RWPE2 (cell line): ENCODE results near the gene MAP3K6.

ENCODE experiments used
- ATAC-seq: fragments of 200-7000 bp; cut with Tn5 transposase; 3 replicates; pipeline ENCODE4 v1.9.1; 2021; ENCODE audit warnings: low read depth
- DNase-seq: peaks from one replicate; pipeline ENCODE4 v3.0.0-alpha.2; 2020; ENCODE audit warnings: low spot score
- H3K27ac ChIP-seq: fragments of 450-650 bp; 2 replicates; pipeline ENCODE4 v1.5.1; 2017; ENCODE audit warnings: mild to moderate bottlenecking; ENCODE audit not compliant: poor library complexity, severe bottlenecking
- H3K27me3 ChIP-seq: fragments of 250-450 bp; sonication (Bioruptor Pico); 2 replicates; pipeline ENCODE4 v1.5.1; 2021; ENCODE audit warnings: mild to moderate bottlenecking, moderate library complexity; ENCODE audit not compliant: insufficient read depth, poor library complexity, severe bottlenecking
- H3K36me3 ChIP-seq: fragments of 250-450 bp; sonication (Bioruptor Pico); 2 replicates; pipeline ENCODE4 v1.5.1; 2020; ENCODE audit warnings: low read depth, mild to moderate bottlenecking, moderate library complexity
- H3K4me1 ChIP-seq: fragments of 250-450 bp; sonication (Bioruptor Pico); 2 replicates; pipeline ENCODE4 v1.5.1; 2021; ENCODE audit warnings: mild to moderate bottlenecking, moderate library complexity; ENCODE audit not compliant: insufficient read depth, poor library complexity, severe bottlenecking
- H3K4me3 ChIP-seq: fragments of 250-450 bp; sonication (Bioruptor Pico); 2 replicates; pipeline ENCODE4 v1.5.1; 2021; ENCODE audit warnings: mild to moderate bottlenecking, moderate library complexity; ENCODE audit not compliant: severe bottlenecking
- H3K9me3 ChIP-seq: fragments of 250-450 bp; sonication (Bioruptor Pico); 2 replicates; pipeline ENCODE4 v1.5.1; 2021; ENCODE audit warnings: mild to moderate bottlenecking, moderate library complexity; ENCODE audit not compliant: severe bottlenecking
- CTCF ChIP-seq: fragments of 450-650 bp; IDR thresholded peaks from one replicate; pipeline ENCODE4 v1.5.1; 2017; ENCODE audit warnings: mild to moderate bottlenecking, moderate library complexity; ENCODE audit not compliant: poor library complexity, severe bottlenecking

The MAP3K6 gene

GRCh38 chr1:27400082-27400962, 33.6 kb upstream of the MAP3K6 start:
- no peak for TF ChIP-seq CTCF
- no peaks in the 10 kb centered on the region for H3K9me3 ChIP-seq
- ATAC-seq (peak; percentile 22; the same call in 2 of the 3 replicates), DNase-seq (no peak)
- no peaks in the 10 kb centered on the region for H3K27me3 ChIP-seq
- H3K27ac ChIP-seq: no peak overlapping the region
- H3K36me3 ChIP-seq: no peaks in the 10 kb centered on the region
- no peak overlapping the region for H3K4me3 ChIP-seq
- H3K4me1 ChIP-seq: no peaks in the 10 kb centered on the region

GRCh38 chr1:27399251-27400025, 32.7 kb upstream of the MAP3K6 start:
- no peak for TF ChIP-seq CTCF
- no peak overlapping the region for H3K27ac ChIP-seq
- no peak for ATAC-seq
- H3K9me3 ChIP-seq: no peaks in the 10 kb centered on the region
- DNase-seq: no peak
- no peaks in the 10 kb centered on the region for H3K36me3 ChIP-seq
- no peaks in the 10 kb centered on the region for H3K27me3 ChIP-seq
- H3K4me1 ChIP-seq: peaks cover 3% of the 10 kb centered on the region
- H3K4me3 ChIP-seq: no peak overlapping the region

- no peak for DNase-seq
- Histone ChIP-seq H3K4me1 (peaks cover 3% of the 10 kb centered on the region), H3K36me3 (no peaks in the 10 kb centered on the region), H3K4me3 (no peak overlapping the region), H3K27me3 (no peaks in the 10 kb centered on the region), H3K27ac (no peak overlapping the region), H3K9me3 (no peaks in the 10 kb centered on the region)
- no peak for ATAC-seq
- TF ChIP-seq CTCF: no peak
Measured at GRCh38 chr1:27398405-27399149, 31.8 kb upstream of the MAP3K6 start.

GRCh38 chr1:27397749-27398148, 31.0 kb upstream of the MAP3K6 start:
- Histone ChIP-seq H3K36me3 (no peaks in the 10 kb centered on the region), H3K9me3 (no peaks in the 10 kb centered on the region), H3K4me1 (peaks cover 3% of the 10 kb centered on the region), H3K27me3 (no peaks in the 10 kb centered on the region), H3K27ac (no peak overlapping the region), H3K4me3 (no peak overlapping the region)
- no peak for TF ChIP-seq CTCF
- DNase-seq: no peak
- ATAC-seq: no peak
